ENCODE measurements around the gene MAP4K5.

DNA sequence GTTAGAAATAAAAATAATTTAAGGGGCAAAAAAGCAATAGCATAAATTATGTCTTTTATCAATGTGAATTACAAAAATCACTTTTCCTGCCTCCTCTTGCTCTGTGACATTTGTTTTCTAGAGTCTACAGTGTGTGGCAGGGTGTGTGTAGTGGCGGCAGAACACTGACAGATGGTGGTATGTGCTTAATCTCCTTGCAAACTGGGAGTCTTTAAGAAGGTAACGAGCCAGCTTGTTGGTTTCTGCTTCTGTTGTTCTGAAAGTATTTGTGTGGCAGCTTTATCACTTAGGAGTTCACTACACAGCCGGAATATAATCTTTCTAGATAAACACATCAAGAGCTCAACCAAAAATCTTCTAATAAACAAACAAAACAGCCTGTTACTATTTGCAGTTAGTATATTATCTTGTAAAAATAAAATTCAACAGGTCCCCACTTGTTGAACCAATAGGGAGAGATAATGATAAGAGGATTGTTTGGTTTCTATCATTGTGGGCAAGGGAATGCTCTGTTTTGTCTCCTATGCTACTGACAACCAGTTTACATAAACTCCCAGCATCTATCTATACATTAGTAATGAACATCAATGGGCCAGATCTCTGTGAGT, 148.6 kb downstream of the MAP4K5 start:
- TF ChIP-seq, protein P1, sequence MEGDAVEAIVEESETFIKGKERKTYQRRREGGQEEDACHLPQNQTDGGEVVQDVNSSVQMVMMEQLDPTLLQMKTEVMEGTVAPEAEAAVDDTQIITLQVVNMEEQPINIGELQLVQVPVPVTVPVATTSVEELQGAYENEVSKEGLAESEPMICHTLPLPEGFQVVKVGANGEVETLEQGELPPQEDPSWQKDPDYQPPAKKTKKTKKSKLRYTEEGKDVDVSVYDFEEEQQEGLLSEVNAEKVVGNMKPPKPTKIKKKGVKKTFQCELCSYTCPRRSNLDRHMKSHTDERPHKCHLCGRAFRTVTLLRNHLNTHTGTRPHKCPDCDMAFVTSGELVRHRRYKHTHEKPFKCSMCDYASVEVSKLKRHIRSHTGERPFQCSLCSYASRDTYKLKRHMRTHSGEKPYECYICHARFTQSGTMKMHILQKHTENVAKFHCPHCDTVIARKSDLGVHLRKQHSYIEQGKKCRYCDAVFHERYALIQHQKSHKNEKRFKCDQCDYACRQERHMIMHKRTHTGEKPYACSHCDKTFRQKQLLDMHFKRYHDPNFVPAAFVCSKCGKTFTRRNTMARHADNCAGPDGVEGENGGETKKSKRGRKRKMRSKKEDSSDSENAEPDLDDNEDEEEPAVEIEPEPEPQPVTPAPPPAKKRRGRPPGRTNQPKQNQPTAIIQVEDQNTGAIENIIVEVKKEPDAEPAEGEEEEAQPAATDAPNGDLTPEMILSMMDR (IDR thresholded peaks at IDR 0.05), result no peak
- TF ChIP-seq POLR2A (IDR thresholded peaks at IDR 0.05) (no peak), POLR2AphosphoS5 (IDR thresholded peaks at IDR 0.05; ENCODE audit: insufficient read depth in 1 of 2, low read depth in 1 of 2) (no peak)

Data from vagina (tissue), 2 donors.